WI38 (cell line): ENCODE data around the gene CNPY4.

Source experiments
- H3K4me3 ChIP-seq: 2 replicates; pipeline ENCODE4 v1.5.1; 2011; ENCODE audit warnings: low read depth, mild to moderate bottlenecking, control low read depth, low read length
- TF ChIP-seq, protein P1 (sequence below): IDR thresholded peaks from 2 replicates; pipeline ENCODE4 v1.5.1; 2012; ENCODE audit warnings: low read depth, mild to moderate bottlenecking, control low read depth, low read length

CNPY4 gene

DNA sequence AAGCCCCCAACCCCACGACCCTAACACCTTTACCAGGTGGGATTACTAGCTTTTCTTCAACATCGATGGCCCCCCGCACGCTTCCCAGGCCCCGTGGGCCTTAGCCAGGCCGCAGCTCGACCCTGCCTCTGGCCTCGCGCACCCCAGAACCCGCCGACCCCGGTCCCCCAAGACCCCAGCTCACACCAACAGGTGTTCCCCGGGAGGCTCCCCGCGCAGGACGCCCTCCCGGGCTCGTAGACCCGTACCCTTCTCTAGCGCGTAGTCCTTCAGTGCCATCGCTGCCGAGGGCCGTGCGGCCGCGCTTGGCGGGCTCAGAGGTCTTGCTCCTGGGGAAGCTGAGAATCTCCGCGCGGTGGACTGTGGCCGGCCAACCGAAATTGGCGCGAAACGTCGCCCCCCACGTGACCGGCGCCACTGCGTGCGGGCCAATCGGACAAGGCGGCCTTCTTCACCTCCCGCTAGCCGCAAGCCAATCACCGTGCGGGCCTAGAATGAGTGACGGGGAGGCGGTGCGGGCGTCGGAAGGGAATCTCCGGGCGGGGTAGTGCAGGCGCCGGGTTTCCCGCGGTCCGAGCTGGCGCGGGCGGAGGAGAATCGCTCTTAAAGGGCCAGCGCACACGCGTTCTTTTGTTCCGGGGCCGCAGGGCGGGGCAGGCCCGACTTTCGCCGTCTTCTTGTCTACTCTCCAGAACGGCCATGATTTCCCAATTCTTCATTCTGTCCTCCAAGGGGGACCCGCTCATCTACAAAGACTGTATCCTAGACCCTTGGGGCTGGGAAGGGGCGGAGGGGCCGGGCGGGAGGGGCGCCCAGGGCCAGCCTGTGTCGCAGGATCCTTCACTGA lies 18.2 kb upstream of the CNPY4 start, which contains the start of the genes AP4M1 and MCM7:
TSS of gene AP4M1 (plus strand) at position 628 of the 847 bp plus-strand sequence. CDS start at position 700, 72 bp downstream.
TSS of gene MCM7 (minus strand) at position 382 of the 847 bp plus-strand sequence. CDS start at position 279, 103 bp downstream.
- TF ChIP-seq, protein P1, sequence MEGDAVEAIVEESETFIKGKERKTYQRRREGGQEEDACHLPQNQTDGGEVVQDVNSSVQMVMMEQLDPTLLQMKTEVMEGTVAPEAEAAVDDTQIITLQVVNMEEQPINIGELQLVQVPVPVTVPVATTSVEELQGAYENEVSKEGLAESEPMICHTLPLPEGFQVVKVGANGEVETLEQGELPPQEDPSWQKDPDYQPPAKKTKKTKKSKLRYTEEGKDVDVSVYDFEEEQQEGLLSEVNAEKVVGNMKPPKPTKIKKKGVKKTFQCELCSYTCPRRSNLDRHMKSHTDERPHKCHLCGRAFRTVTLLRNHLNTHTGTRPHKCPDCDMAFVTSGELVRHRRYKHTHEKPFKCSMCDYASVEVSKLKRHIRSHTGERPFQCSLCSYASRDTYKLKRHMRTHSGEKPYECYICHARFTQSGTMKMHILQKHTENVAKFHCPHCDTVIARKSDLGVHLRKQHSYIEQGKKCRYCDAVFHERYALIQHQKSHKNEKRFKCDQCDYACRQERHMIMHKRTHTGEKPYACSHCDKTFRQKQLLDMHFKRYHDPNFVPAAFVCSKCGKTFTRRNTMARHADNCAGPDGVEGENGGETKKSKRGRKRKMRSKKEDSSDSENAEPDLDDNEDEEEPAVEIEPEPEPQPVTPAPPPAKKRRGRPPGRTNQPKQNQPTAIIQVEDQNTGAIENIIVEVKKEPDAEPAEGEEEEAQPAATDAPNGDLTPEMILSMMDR, result no peak
- H3K4me3 ChIP-seq, result peak within 1 kb of the TSS; percentile 78

DNA sequence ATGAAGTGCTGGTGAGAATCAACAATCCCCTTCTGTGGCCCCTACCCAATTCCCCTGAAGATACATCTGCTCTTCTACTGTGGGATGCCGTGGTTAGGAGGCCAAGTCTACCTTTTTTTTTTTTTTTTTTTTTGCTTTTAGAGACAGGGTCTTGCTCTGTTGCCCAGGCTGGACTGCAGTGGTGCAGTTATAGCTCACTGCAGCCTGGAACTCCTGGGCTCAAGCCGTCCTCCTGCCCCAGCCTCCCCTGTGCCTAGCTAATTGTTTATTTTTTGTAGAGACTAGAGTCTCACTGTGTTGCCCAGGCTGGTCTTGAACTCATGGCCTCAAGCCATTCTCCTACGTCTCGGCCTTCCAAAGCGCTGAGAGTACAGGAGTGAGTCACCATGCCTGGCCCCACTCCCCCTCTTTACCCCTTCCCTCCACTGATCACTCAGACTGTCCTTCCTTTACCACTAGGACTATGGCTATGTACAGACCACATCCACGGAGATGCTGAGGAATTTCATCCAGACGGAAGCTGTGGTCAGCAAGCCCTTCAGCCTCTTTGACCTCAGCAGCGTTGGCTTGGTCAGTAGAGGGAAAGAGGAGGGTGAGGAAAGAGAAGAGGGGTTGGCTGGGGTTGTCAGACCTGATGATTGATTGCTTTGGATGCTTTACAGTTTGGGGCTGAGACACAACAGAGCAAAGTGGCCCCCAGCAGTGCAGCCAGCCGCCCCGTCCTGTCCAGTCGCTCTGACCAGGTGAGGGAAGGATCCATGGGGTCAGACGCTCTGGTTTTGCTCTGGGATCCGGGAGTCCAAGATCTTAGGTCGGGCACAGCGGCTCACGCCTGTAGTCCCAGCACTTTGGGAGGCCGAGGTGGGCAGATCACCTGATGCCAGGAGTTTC lies 16.2 kb upstream of the CNPY4 start:
- H3K4me3 ChIP-seq, result no peak overlapping the region
- TF ChIP-seq, protein P1, result no peak

DNA sequence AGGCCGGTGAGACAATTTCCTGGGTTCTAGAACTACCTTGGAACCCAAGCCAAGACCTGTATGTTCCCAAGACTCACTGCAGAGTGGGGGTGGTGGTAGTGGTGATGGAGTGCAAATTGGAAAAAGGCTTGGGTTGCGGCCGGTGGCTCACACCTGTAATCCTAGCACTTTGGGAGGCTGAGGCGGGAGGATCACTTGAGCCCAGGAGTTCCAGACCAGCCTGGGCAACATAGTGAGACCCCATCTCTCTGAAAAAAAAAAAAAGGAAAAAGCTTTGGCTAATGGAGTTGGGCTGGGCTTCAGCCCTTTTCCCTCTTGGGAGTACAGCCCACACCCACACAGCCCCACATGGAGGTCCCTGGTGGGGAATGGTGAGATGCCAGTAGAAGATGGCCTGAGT lies 13.9 kb upstream of the CNPY4 start:
- H3K4me3 ChIP-seq, result no peak overlapping the region
- TF ChIP-seq, protein P1, result no peak

DNA sequence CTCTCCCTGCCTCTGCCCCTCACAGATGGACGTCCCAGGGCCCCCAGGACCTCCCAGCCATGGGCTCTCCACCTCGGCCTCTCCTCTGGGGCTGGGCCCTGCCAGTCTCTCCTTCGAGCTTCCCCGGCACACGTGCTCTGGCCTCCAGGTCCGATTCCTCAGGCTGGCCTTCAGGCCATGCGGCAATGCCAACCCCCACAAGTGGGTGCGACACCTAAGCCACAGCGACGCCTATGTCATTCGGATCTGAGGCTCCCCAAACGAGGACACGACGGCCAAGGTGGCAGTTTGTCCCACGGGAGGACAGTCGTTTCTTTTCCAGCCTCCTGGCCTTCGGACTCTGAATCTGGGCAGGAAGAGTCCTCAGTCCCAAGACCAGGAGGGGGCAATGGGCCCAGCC lies 12.8 kb upstream of the CNPY4 start:
- H3K4me3 ChIP-seq, result no peak overlapping the region

DNA sequence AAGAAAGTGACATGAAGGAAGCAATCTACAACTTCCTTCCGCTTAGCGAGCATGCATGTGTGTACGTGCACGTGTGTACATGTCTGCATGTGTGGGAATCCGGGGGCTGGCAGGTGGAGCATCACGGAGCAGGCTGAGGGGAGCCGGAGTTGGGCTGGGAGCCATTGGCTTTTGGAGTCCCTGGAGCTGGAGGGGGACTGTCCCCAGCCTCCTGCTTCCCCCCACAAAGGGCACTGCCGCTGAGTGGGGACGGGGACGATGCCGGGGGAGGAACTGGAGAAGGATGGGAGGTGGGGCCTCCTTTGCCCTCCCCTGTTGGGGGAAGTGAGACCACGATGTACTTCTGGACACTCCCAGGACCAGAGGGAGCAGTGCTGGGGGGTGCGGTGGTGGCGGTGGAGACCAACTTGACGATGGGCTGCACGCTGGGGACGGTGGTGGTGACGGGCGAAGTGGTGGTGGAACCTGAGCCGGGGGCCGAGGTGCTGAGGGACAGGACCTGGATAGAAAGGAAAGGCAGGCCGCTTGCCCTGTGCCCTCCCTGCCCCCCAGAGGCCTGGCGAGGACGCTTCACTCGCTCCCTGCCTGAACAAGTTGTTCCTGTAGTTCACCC lies 12.2 kb upstream of the CNPY4 start:
- TF ChIP-seq, protein P1, result no peak
- no peak overlapping the region for H3K4me3 ChIP-seq

More for the DNA sequence above, 12.8 kb upstream of the CNPY4 start:
- TF ChIP-seq, protein P1, result no peak

DNA sequence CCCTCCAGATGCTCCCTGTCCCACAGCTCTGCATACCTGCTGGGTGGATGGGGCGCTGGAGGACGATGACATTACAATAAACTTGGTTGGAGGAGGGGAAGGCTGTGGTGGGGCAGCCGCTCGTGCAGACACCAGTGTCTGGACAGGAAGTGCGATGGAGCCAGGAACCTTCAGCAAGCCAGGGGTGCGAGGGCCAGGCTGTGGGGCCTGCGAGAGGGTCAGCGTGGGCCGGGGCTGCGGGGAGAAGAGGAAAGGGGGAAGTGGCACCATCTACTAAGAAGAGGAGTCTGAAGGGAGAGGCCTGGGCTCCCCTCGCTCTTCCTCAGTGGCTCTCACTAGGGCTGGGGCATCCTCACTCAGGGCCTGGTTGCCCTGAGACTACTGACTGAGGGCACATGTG lies 11.5 kb upstream of the CNPY4 start:
- TF ChIP-seq, protein P1, result no peak
- no peak overlapping the region for H3K4me3 ChIP-seq
